HG03064 (cell line): ENCODE measurements around the gene TMEM39B.
"Not testable (repeated sequence)": the region's sequence is repeated elsewhere in the genome, so short reads cannot be mapped to it uniquely, and the experiment has no call there.

ENCODE experiments used
- ATAC-seq: cut with Tn5 transposase; IDR thresholded peaks from one replicate; pipeline ENCODE4 v1.9.1; 2021; ENCODE audit warnings: low read depth; ENCODE audit not compliant: unreplicated experiment

TMEM39B gene

DNA sequence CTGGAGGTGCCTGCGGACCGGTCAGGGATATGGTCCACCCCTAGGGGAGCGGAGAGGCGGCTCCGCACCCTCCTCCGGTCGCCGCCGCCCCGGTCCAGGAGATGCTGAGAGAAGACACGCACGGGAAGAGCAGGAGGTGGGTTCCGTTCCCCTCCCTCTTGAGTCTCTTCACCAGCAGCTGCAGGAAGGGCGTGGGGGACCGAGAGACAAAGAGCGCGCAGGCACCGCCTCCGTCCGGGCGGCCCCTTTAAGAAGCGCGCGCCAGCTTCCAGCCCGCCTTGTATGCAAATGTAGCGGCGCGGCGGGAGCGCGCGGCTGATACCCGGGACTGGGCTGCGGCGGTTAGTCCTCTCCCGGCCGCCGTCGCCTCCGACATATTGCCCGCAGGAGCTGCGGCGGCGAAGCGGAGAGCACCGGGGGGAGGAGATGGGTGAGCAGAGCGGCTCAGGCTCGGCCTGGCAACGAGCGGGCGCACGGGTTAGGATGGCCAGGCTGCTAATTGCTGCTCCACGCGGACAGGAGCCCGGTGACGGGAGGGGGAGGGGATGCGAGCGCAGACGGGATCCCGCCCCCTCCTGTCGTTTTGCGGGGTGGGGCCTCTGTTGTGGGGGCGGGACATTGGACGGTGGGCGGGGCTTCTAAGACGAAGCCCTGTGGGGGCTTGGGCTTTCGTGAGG, at the start of gene TMEM39B:
Gene TMEM39B, plus strand, starts transcription at position 318 of the 677 bp plus-strand sequence. Its CDS starts 109 bp downstream, at position 427.
- peak; percentile 81 for ATAC-seq

GRCh38 chr1:32023351-32023750, 49.4 kb upstream of the TMEM39B start:
- no peak for ATAC-seq

- no peak for ATAC-seq
Measured at GRCh38 chr1:32025515-32025914, 47.2 kb upstream of the TMEM39B start.

DNA sequence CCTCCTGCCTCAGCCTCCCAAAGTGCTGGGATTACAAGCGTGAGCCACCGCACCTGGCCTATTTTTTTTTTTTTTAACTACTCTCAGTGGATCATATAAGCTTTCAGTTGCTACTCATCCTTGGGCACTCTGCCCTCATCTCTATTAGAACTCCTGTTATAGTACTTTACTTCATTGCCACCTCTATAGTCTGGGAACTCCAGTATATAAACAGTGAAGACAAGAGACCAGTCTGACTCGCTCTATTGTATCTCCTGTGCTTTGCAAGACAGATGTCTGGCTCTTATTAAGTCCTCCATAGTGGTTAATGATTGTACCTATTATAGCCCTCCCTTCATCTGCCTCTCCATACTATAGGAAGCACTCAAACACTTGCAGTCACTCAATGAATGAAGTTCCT, 44.0 kb upstream of the TMEM39B start:
- no peak for ATAC-seq

- no peak for ATAC-seq
Measured at GRCh38 chr1:32031578-32032274, 41.0 kb upstream of the TMEM39B start.

- ATAC-seq: no peak
Measured at GRCh38 chr1:32032275-32032615, 40.5 kb upstream of the TMEM39B start.

DNA sequence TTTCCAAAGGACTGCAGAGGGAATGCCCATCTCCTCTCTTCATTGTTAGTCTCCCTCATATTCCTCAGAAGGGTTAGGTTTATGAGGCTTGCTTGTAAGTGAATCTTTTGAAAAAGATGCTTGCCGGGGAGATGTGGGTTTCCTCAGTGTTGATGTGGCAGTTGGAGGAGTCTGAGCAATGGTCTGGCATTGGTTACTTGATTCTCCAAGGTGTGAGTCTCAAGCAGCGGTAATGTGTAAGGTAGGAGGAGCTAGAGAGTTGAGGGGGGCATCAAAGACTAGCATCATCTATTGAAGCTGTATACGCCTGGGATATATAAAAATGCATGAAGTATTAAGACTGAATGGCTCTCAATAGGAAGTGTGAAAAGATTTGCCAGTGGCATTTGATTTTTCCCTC, 37.6 kb upstream of the TMEM39B start:
- no peak for ATAC-seq

DNA sequence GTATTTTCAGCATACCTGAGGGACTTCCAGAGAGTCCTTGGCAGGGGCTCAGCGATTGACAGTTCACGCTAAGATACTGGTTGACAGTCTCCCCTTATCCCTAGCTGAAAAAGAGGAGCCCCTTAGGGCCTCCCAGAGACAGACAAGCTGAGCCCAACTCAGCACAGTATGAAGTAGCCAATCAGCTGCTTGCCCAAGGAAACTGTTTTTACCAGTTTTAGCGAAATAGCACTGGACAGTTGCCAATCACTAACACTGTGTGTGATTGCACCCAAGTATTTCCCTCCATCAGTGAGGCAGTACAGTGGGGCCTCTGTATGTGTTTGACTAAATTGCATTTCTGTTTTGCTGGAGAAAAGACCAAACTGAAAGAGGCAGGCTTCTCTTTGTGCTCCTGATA, 32.0 kb upstream of the TMEM39B start:
- ATAC-seq: no peak

DNA sequence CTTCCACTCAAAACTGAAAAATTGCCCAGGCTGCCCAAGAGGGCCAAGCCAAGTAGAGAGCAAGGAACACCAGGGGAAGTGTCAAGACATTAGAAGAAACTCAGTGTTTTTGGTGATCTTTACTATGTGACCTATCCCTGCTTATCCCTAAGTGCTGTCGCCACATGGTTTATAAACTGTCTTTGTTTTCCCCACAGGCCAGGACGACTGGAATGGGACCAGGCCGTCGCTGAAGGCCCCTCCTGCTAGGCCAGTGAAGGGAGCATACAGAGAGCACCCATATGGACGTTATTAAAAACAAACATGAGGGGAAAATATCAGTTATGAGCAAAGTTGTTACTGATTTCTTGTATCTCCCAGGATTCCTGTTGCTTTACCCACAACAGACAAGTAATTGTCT, 30.4 kb upstream of the TMEM39B start:
- ATAC-seq: no peak

DNA sequence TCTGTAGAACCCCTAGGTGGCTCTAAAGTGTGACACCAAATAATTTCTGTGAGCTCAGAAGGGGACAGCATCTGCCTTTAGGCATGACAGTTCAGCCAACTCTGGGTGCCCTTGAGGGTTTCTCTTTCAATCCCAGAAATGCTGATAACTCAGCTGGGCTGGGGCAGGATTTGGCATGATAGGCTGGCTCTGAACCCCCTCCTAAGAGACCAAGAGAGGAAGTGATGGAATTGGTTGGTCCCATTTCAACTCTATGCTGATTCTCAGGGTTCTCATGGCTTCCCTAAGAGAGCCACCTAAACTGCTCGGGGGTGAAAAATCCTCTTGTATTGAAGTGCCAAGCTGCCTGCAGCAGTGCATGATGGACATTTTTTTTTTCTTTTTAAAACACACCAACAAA, 28.5 kb upstream of the TMEM39B start:
- no peak for ATAC-seq

DNA sequence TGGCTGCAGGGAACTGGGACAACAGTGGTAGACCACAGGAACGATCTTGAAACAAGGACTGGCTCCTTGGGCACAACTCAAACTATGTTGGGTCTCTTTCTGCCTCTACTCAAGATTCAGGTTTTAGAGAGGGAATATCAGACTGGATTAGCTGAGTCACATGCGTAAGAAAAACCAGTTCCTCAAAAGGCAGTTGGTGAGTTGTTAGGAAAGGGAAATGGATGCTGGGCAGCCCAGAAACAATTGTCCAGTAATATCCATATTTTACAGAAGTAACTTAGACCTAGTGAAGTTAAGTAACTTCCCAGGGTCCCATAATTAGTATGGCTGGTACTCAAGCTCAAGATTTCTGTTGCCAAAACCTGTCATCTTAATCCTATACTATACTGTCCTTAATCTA, 27.0 kb upstream of the TMEM39B start:
- no peak for ATAC-seq

DNA sequence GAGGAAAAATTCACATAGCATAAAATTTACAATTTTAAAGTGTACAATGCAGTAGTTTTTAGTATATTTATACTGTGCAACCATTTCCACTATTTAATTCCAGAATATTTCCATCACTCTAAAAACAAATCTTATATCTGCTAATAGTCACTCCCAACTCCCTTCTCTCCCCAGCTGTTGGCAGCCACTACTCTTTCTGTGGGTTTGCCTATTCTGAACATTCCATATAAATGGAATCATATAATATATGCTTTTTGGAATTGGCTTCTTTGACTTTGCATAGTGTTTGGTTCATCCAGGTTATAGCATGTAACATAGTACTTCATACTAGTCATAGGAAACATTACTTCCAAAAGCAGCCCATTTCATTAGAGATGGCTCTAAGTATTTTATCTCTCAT, 25.0 kb upstream of the TMEM39B start:
- ATAC-seq: no peak

GRCh38 chr1:32048440-32048839, 24.3 kb upstream of the TMEM39B start:
- ATAC-seq: no peak

- ATAC-seq: no peak
Measured at GRCh38 chr1:32051706-32052105, 21.0 kb upstream of the TMEM39B start.

GRCh38 chr1:32052887-32053286, 19.9 kb upstream of the TMEM39B start:
- ATAC-seq: no peak

GRCh38 chr1:32055416-32055815, 17.3 kb upstream of the TMEM39B start:
- no peak for ATAC-seq

GRCh38 chr1:32056598-32056997, 16.1 kb upstream of the TMEM39B start:
- ATAC-seq: no peak

- no peak for ATAC-seq
Measured at GRCh38 chr1:32060914-32061313, 11.8 kb upstream of the TMEM39B start.

DNA sequence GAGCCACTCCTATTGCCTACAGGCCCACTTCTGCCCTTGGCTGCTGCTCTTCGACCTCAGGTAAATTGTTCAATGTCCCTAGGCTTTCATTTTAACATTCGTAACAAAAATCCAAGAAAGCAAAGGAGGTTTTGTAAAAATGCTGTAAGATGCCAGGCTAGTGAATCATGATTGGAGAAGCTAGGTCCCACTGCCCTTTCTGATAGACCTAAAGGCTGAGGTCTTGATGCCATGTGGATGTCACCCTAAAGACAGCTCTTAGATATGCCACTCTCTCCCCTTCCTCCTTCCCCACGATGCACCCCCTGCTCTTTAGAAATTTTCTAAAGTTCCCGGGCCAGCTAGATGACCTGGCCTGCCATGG, 9.9 kb upstream of the TMEM39B start:
- ATAC-seq: no peak

DNA sequence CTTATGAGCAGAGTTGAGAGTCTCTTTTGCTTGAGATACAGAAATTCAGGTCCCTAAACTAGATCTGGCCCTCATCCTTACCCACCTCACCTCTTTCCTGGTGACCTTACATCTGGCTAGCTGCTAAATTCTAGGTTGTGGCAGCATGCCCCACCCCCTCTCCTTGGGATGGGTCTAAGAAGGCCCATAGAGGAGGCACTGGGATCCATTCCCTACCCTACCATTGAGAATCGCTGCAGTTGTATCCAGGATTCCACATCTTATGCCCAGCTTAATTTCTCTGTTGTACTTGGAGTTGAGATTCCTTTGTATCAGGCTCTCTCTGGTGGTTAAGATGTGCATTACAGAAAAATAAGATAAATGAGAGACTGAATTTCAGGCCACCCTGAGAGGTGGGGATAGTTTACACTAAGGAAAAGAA, 9.5 kb upstream of the TMEM39B start:
- ATAC-seq: no peak

DNA sequence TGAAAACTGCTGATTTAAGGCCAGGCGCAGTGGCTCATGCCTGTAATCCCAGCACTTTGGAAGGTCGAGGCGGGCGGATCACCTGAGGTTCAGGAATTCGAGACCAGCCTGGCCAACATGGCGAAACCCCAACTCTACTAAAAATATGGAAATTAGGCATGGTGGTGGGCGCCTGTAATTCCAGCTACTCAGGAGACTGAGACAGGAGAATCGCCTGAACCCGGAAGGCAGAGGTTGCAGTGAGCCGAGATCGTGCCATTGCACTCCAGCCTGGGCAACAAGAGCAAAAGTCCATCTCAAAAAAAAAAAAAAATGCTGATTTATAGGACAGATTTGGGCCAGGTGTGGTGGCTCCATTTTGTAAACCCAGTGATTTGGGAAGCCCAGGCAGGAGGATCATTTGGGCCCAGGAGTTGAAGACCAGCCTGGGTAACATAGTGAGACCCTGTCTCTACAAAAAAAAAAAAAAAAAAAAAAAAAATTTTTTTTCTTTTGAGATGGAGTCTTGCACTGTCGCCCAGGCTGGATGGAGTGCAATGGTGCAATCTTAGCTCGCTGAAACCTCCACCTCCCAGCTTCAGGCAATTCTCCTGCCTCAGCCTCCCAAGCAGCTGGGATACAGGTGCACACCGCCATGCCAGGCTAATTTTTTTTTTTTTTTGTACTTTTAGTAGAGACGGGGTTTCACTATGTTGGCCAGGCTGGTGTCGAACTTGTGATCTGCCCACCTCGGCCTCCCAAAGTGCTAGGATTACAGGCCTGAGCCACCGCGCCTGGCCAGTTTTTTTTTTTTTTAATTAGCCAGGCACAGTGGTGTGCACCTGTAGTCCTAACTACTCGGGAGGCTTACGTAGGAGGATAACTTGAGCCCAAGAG, 6.9 kb upstream of the TMEM39B start:
- not testable (repeated sequence) for ATAC-seq

DNA sequence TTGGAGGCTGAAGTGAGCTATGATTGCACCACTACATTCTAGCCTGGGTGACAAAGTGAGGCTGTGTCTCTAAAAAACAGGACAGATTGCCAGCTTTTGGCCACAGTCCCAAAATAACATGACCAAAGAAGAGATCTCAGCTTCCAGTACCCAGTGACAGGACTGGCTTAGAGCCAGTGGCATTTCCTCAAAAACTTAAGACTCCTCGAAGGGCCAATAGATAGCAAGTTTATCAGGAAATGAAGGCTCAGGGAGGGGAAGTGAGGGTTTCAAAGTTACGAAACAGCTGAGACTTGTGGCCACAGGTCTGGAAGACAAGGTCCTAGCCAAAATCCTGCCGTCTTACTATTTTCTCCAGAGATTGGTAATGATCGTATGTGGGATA, 6.3 kb upstream of the TMEM39B start:
- no peak for ATAC-seq
